ENCODE data around the gene SEPHS2.
A peak's percentile ranks its signal among the peaks of the same experiment; 100 is the strongest.

SEPHS2 gene

GRCh38 chr16:30476991-30477390, 31.3 kb upstream of the SEPHS2 start:
- no peak for TF ChIP-seq CTCF (IDR thresholded peaks at IDR 0.05; ENCODE audit: low read depth, low read length, missing control alignments)
- no peak for DNase-seq (ENCODE audit: low read depth)

GRCh38 chr16:30474684-30475083, 29.0 kb upstream of the SEPHS2 start:
- no peak for DNase-seq (ENCODE audit: low read depth)
- no peak for TF ChIP-seq CTCF (IDR thresholded peaks at IDR 0.05; ENCODE audit: low read depth, low read length, missing control alignments)
- H3K4me3 ChIP-seq (ENCODE audit: low read depth, low read length) = no peak overlapping the region

More at GRCh38 chr16:30476991-30477390, 31.3 kb upstream of the SEPHS2 start:
- H3K4me3 ChIP-seq (ENCODE audit: low read depth, low read length) = no peak overlapping the region

- no peak for TF ChIP-seq CTCF (IDR thresholded peaks at IDR 0.05; ENCODE audit: low read depth, low read length, missing control alignments)
- DNase-seq (ENCODE audit: low read depth) = no peak
- H3K4me3 ChIP-seq (ENCODE audit: low read depth, low read length) = peak overlapping the region; percentile 65
Measured at GRCh38 chr16:30474074-30474452, 28.4 kb upstream of the SEPHS2 start.

- H3K4me3 ChIP-seq (ENCODE audit: low read depth, low read length) = peak overlapping the region; percentile 65
- no peak for TF ChIP-seq CTCF (IDR thresholded peaks at IDR 0.05; ENCODE audit: low read depth, low read length, missing control alignments)
- DNase-seq (ENCODE audit: low read depth) = no peak
Measured at GRCh38 chr16:30473231-30474073, 27.8 kb upstream of the SEPHS2 start.

GRCh38 chr16:30472328-30472942, 26.8 kb upstream of the SEPHS2 start, which contains the start of gene ITGAL:
Gene ITGAL (plus strand): TSS chr16:30472742. CDS start chr16:30472838, 96 bp downstream.
- peak; percentile 90 for DNase-seq (ENCODE audit: low read depth)
- peak within 1 kb of the TSS; percentile 65 for H3K4me3 ChIP-seq (ENCODE audit: low read depth, low read length)
- TF ChIP-seq CTCF (IDR thresholded peaks at IDR 0.05; ENCODE audit: low read depth, low read length, missing control alignments) = no peak

- no peak for TF ChIP-seq CTCF (IDR thresholded peaks at IDR 0.05; ENCODE audit: low read depth, low read length, missing control alignments)
Measured at GRCh38 chr16:30470632-30470995, 24.9 kb upstream of the SEPHS2 start.

More at GRCh38 chr16:30470632-30470995, 24.9 kb upstream of the SEPHS2 start:
- no peak for DNase-seq (ENCODE audit: low read depth)
- no peak overlapping the region for H3K4me3 ChIP-seq (ENCODE audit: low read depth, low read length)
